Activated CD8-positive, alpha-beta T cell treated with anti-CD3 and anti-CD28 coated beads, Interleukin-2, amount 10 ng/mL, durations not matched to agents 7 days and 5 days (primary cell): Measurements from ENCODE around the gene CUBN. TPM values are rescaled to one million over a fixed set of nuclear protein-coding genes. Genes with fewer than 3 reads are reported as not detected.

Source experiments
- ATAC-seq: fragments of 150-1000 bp; cut with Tn5 transposase; one replicate; pipeline ENCODE4 v1.10.0; 2021; ENCODE audit warnings: moderate library complexity
- CTCF ChIA-PET: fragments of 350-600 bp; sonication (Branson Sonifier 250); formaldehyde crosslinking; loops from one replicate; lab custom pipeline; 2021; ENCODE audit warnings: antibody characterized with exemption; lab: Charles Lee
- POLR2A ChIA-PET: fragments of 350-600 bp; sonication (Branson Sonifier 250); formaldehyde crosslinking; loops from one replicate; lab custom pipeline; 2021; ENCODE audit warnings: antibody characterized with exemption; lab: Charles Lee
- DNase-seq: peaks from one replicate; pipeline ENCODE4 v3.0.0-alpha.2; 2020
- H3K27ac Mint-ChIP-seq: one replicate; pipeline ENCODE4 v1.8.0; 2021; ENCODE audit warnings: mild to moderate bottlenecking, mixed read lengths
- H3K27me3 Mint-ChIP-seq: one replicate; pipeline ENCODE4 v1.8.0; 2021; ENCODE audit warnings: low read depth, mixed read lengths
- H3K36me3 Mint-ChIP-seq: one replicate; pipeline ENCODE4 v1.8.0; 2021; ENCODE audit warnings: low read depth, mixed read lengths
- H3K4me1 Mint-ChIP-seq: one replicate; pipeline ENCODE4 v1.8.0; 2021; ENCODE audit warnings: low read depth, mixed read lengths
- H3K4me3 Mint-ChIP-seq: one replicate; pipeline ENCODE4 v1.8.0; 2021; ENCODE audit warnings: mild to moderate bottlenecking, mixed read lengths
- H3K9me3 Mint-ChIP-seq: one replicate; pipeline ENCODE4 v1.8.0; 2022; ENCODE audit warnings: mixed read lengths; ENCODE audit not compliant: insufficient read depth
- total RNA-seq, 2 experiments: library from RNA; stranded (reverse); gene quantifications; one replicate each; pipeline ENCODE4 v1.2.3, GENCODE V29; 2021

Gene CUBN
- total RNA-seq, 2 experiments from 2014 or later: 0.68 to 1.2 TPM

DNA sequence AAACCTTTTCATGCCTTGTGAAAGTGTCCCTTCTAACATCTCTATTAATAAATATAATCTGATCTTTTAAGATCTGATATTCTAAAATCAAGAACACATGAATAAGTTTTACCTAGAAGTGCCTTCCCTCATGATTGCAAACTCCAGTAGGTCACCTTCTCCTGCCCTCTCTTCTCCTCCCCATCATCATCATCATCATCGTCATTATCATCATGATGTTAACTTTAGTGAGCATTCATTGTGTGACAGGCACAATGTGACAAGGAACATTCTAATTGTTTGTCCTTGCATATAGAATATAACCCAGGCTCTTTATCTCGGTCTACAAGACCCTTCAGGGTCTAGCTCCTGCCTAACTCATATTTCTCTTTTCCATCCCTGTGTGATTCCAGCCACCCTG is 51.7 kb downstream of the CUBN start:
- ATAC-seq (no peak), DNase-seq (no peak)
- Mint-ChIP-seq H3K4me3 (no peak overlapping the region), H3K27me3 (no peaks in the 10 kb centered on the region), H3K9me3 (no peaks in the 10 kb centered on the region), H3K36me3 (no peaks in the 10 kb centered on the region), H3K27ac (no peak overlapping the region), H3K4me1 (peaks cover 4% of the 10 kb centered on the region)
- CTCF ChIA-PET: interaction anchor here (1.1 kb wide), 1 partner anchor 11 kb away, joined by 3 read pairs; no protein-coding TSS in a partner anchor
- POLR2A ChIA-PET: no interaction called here

- no peaks in the 10 kb centered on the region for H3K27me3 Mint-ChIP-seq
- peaks cover 4% of the 10 kb centered on the region for H3K4me1 Mint-ChIP-seq
- ATAC-seq (no peak), DNase-seq (no peak)
- ChIA-PET CTCF (no interaction called here), POLR2A (no interaction called here)
- H3K36me3 Mint-ChIP-seq: no peaks in the 10 kb centered on the region
- H3K9me3 Mint-ChIP-seq: peaks cover 2% of the 10 kb centered on the region
- H3K27ac Mint-ChIP-seq: no peak overlapping the region
- H3K4me3 Mint-ChIP-seq: no peak overlapping the region
Observed at GRCh38 chr10:17077346-17077781, 52.2 kb downstream of the CUBN start.

- Mint-ChIP-seq H3K4me3 (no peak overlapping the region), H3K9me3 (peaks cover 4% of the 10 kb centered on the region), H3K4me1 (peaks cover 4% of the 10 kb centered on the region), H3K27me3 (no peaks in the 10 kb centered on the region), H3K27ac (no peak overlapping the region), H3K36me3 (no peaks in the 10 kb centered on the region)
- no peak for ATAC-seq
- ChIA-PET CTCF (interaction anchor here (1.3 kb wide), 1 partner anchor 9 kb away, joined by 3 read pairs; no protein-coding TSS in a partner anchor), POLR2A (no interaction called here)
- DNase-seq: no peak
Observed at GRCh38 chr10:17076626-17077345, 52.8 kb downstream of the CUBN start.

- no peak overlapping the region for H3K4me3 Mint-ChIP-seq
- ATAC-seq (no peak), DNase-seq (no peak)
- no peak overlapping the region for H3K27ac Mint-ChIP-seq
- no peaks in the 10 kb centered on the region for H3K27me3 Mint-ChIP-seq
- H3K4me1 Mint-ChIP-seq: peaks cover 4% of the 10 kb centered on the region
- peaks cover under 1% of the 10 kb centered on the region for H3K36me3 Mint-ChIP-seq
- peaks cover 4% of the 10 kb centered on the region for H3K9me3 Mint-ChIP-seq
- CTCF ChIA-PET: interaction anchor here (1.3 kb wide), 1 partner anchor 10 kb away, joined by 3 read pairs; no protein-coding TSS in a partner anchor
- POLR2A ChIA-PET: no interaction called here
Observed at GRCh38 chr10:17075533-17076359, 53.9 kb downstream of the CUBN start.

GRCh38 chr10:17074541-17074847 is 55.1 kb downstream of the CUBN start:
- H3K27me3 Mint-ChIP-seq: no peaks in the 10 kb centered on the region
- ATAC-seq (no peak), DNase-seq (no peak)
- H3K4me3 Mint-ChIP-seq: no peak overlapping the region
- no peak overlapping the region for H3K27ac Mint-ChIP-seq
- peaks cover 4% of the 10 kb centered on the region for H3K9me3 Mint-ChIP-seq
- CTCF ChIA-PET: no interaction called here
- H3K4me1 Mint-ChIP-seq: peaks cover 1% of the 10 kb centered on the region
- POLR2A ChIA-PET: no interaction called here
- H3K36me3 Mint-ChIP-seq: peaks cover 2% of the 10 kb centered on the region

- Mint-ChIP-seq H3K9me3 (peaks cover 4% of the 10 kb centered on the region), H3K27me3 (no peaks in the 10 kb centered on the region), H3K36me3 (peaks cover 4% of the 10 kb centered on the region), H3K4me1 (no peaks in the 10 kb centered on the region), H3K4me3 (no peak overlapping the region), H3K27ac (no peak overlapping the region)
- ChIA-PET CTCF (interaction anchor here (0.9 kb wide), 1 partner anchor 9 kb away, joined by 3 read pairs; no protein-coding TSS in a partner anchor), POLR2A (interaction anchor here (0.5 to 0.6 kb wide), 2 partner anchors 52 to 159 kb away, joined by 3 read pairs; no protein-coding TSS in a partner anchor)
- ATAC-seq (no peak), DNase-seq (no peak)
Observed at GRCh38 chr10:17073725-17074540, 55.7 kb downstream of the CUBN start.

DNA sequence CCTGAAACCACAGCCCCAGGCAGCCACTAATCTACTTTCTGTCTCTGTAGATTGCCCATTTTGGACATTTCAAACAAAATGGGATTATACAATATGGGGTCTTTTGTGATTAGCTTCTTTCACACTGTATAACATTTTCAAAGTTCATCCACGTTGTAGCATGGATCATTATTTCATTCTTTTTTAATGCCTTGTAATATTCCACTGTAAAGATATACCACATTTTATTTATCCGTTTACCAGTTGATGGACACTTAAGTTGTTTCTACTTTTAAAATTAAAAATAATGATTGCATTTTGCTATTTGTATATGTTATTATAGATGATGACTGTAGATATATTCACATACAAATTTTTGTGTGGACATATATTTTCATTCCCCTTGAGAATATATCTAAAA is 60.7 kb downstream of the CUBN start:
- CTCF ChIA-PET: interaction anchor here (0.9 kb wide), 1 partner anchor 38 kb away, joined by 3 read pairs; no protein-coding TSS in a partner anchor
- Mint-ChIP-seq H3K4me1 (peaks cover 19% of the 10 kb centered on the region), H3K36me3 (peaks cover 10% of the 10 kb centered on the region), H3K4me3 (no peak overlapping the region), H3K9me3 (peaks cover 4% of the 10 kb centered on the region), H3K27ac (no peak overlapping the region), H3K27me3 (no peaks in the 10 kb centered on the region)
- ATAC-seq (no peak), DNase-seq (no peak)
- POLR2A ChIA-PET: no interaction called here

GRCh38 chr10:17067376-17068264 is 62.0 kb downstream of the CUBN start:
- Mint-ChIP-seq H3K36me3 (peaks cover 10% of the 10 kb centered on the region), H3K27ac (no peak overlapping the region), H3K4me3 (no peak overlapping the region), H3K4me1 (peaks cover 24% of the 10 kb centered on the region), H3K27me3 (no peaks in the 10 kb centered on the region), H3K9me3 (peaks cover 4% of the 10 kb centered on the region)
- CTCF ChIA-PET: interaction anchor here (1.4 kb wide), 1 partner anchor 11 kb away, joined by 3 read pairs; no protein-coding TSS in a partner anchor
- POLR2A ChIA-PET: no interaction called here
- ATAC-seq (no peak), DNase-seq (no peak)

DNA sequence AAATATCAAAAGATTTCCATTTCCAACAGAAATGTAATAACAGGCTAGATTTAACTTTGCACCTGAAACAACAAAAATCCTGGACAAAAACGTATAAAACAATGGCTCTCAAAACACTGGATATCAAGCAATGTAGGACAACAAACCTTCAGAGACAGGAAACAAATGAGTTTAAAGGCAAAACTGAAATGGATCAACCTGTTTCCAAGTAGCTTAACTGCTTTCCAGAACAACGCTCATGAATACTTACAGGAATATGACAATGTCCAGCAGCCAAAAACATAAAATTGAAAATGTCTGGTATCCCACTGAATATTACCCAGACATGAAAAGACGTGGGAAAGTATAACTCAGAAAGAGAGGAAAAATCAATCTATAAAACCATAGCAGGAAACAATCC is 62.8 kb downstream of the CUBN start:
- ChIA-PET CTCF (interaction anchor here (1.4 kb wide), 1 partner anchor 12 kb away, joined by 3 read pairs; no protein-coding TSS in a partner anchor), POLR2A (no interaction called here)
- H3K9me3 Mint-ChIP-seq: no peaks in the 10 kb centered on the region

DNA sequence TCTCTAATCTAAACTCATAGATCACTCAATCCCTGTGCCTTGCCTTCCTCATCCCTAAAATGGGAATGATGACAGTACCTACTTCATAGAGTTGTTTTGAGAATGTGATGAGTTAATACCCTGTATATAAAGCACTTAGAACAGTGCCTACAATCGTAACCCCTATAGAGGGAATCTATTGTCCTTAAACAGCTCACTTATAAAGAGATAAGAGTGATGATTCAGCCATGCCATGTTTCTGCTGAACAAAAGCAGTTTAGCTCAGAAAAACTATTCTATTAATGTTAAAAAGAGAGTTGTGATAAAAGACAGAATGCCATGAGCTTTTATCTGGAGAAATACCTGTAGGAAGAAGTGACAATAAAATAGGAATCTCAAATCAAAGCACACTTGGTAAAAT is 63.6 kb downstream of the CUBN start:
- ATAC-seq (no peak), DNase-seq (no peak)
- CTCF ChIA-PET: interaction anchor here (0.7 kb wide), 1 partner anchor 202 kb away, joined by 3 read pairs; no protein-coding TSS in a partner anchor
- Mint-ChIP-seq H3K4me3 (no peak overlapping the region), H3K4me1 (peaks cover 27% of the 10 kb centered on the region), H3K27ac (no peak overlapping the region), H3K27me3 (no peaks in the 10 kb centered on the region), H3K36me3 (peaks cover 10% of the 10 kb centered on the region), H3K9me3 (no peaks in the 10 kb centered on the region)
- POLR2A ChIA-PET: no interaction called here

More for the DNA sequence above, 62.8 kb downstream of the CUBN start:
- Mint-ChIP-seq H3K27ac (no peak overlapping the region), H3K4me3 (no peak overlapping the region), H3K36me3 (peaks cover 10% of the 10 kb centered on the region), H3K4me1 (peaks cover 27% of the 10 kb centered on the region), H3K27me3 (no peaks in the 10 kb centered on the region)
- no peak for ATAC-seq
- DNase-seq: no peak
